Stimulated activated CD8-positive, alpha-beta memory T cell treated with anti-CD3 and anti-CD28 coated beads, Interleukin-15, amount 100 ng/mL, for 4 hours (primary cell): Measurements from ENCODE around the gene BAZ1A.
A peak's percentile ranks its signal among the peaks of the same experiment; 100 is the strongest.

Experiments
- DNase-seq, 2 donors: peaks; one replicate each; pipeline ENCODE4 v3.0.0-alpha.2; 2020; ENCODE audit warnings: low read depth in 2 of 2

Gene BAZ1A

DNA sequence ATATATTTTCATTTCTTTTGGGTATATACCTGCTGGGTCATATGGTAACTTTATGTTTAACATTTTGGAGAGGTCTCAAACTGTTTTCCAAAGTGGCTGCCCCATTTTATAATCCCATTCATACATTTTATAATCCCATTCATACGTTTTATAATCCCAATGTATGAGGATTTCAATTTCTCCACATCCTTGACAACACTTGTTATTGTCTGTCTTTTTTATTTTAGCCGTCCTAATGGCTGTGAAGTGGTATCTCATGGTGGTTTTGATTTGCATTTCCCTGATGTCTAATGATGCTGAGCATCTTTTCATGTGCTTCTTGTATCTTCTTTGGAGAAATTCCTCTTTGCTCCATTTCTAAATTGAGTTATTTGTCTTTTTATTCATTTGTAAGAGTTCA lies 154.0 kb downstream of the BAZ1A start:
- no peak for DNase-seq

DNA sequence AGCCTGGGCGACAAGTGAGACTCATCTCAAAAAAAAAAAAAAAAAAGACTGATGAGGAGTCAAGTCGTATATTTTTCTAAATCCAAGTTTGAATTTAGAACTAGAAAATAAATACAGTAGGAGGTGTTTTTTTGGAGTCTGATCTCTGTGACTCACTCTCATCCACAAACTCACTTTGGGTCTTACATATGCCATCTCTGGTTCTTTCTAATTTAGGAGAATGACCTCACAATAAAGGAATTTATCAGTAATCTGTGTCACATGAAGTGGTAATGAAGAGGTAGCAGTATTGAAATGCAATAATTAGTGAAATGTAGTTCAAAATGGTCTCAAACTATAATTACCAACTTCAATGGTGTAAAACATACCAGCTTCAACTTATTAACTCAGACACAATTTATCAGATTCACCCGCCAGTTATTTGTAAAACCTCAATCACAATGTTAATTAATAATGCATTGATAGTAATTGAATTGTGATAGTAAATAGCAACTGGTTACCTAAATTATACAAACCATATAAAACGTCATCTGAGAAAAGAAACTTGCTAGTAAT lies 156.3 kb downstream of the BAZ1A start:
- no peak for DNase-seq

DNA sequence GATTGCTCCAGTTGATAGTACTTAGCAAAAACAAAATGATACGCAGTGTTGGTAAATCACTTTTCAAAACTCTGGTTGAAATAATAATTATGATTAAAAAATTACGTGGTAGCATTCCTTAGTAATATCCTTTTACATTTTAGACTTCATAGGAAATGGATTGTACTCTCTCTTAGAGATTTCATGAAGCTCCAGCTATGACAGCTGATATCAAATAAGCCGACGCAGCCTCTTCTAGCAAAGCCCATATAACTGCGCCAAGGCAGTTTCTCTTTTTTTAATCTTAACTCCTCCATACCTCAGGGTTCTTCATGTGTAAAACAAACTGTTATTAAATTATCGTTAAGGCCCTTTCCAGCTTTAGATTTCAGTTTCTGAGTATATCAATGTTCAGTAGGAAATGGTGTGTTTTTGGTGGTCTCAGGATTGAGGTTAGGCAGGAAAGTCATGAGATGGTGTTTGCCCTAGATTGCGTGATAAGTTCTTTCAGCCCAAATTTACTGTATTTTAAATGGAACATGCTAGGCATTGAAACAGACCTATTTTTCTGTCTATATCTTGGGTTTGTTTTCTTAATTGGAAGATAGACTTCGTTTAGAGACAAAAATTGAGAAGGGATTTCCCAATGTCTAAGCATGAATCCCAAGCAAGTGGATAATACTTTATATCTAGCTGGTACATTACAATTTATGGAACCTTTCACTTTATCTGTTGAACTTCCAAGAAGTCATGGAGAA lies 159.9 kb downstream of the BAZ1A start:
- DNase-seq: no peak

DNA sequence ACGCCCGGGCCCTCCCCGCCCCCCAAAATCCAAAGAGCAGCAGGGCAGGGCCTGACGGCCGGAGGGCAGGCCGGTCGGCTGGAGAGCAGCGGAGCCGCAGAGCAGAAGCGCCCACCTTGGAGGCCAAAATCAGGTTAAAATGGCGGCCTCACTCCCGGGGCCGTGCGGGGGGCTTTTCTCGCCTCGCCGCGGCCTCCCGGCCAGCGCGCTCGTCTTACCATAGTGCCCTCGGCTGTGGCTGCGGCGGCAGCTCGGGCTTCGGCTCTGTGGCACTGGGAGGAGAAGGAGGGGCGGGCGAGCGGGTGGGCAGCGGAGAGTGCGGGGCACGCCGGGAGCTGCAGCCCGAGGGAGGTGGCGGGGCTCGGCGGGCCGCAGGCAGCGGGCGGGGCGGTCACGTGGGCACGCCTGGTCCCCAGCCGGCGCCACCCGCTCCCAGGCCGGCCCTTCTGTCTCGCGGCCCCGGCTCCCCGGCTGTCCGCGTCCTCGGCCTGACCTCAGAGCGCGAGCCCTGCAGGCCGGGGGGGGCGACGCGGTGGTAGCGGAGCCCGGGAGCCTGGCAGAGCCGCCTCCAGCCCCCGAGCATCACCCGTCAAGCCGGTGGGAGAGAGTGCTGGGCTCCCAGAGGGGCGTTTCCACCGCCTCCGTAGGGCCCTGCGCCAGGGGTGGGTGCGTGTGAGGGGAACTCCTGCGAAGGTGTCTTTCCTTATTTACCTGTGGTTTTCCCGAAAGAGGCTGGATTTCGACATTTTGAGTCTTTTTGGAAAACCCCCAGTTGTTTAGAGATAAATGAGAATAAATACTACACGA lies 160.6 kb downstream of the BAZ1A start, which contains the start of gene CFL2:
TSS of gene CFL2 (minus strand) at position 274 of the 807 bp plus-strand sequence. CDS start at position 221, 53 bp downstream.
- DNase-seq: peak; percentile 42 to 61

DNA sequence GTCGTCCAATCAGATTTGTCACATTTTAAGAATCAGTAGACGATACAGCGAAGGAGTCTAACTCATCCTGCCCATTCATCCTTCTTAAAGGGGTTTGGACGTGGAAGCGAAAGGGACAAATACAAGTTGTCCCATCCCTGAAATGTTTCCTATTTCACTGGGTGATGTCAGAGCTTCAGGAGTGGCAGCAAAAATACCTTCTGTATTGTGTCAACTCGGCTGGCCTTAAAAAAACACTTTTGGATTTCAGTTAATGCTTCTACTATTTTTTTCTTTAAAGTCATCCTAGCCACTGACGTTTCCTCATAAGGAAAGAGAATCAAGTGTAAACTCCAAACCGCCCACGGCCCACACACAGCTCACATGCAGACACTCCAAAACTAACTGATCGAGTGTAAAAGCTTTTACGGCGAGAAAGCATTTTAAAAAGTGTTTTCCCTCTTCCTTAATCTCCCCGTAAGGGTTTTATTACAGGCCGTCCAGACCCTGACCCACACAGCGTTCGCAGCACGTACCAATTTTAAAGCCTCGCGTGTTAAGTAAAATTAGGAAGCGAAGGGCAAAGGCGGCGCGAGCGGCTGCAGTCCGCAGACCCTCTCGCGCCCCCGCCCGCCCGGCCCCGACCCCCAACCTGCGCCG lies 161.4 kb downstream of the BAZ1A start:
- DNase-seq: no peak

DNA sequence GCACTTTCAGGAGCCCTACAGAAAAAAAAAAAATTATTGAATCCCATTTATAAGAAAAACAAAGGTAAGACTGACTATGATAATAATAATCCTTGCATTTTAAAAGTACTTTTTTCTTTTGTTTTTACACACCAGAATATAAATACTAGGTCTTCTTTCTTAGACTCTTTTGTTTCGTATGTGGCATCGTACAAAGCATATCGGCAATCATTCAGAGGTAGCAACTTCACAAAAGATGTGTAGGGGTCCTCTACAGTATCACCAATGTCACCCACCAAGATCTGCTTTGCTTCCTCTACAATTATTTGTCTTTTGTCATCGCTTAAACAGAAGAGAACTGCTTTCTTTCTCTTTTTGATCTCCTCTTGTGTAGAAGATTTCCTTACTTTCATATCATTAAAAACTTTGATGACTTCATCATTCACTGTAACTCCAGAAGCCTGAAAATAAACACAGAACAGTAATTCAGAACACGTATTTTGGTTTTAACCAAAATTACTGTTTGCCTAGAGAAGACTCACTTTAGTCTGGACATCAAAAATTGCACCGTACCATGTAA lies 162.0 kb downstream of the BAZ1A start:
- DNase-seq: no peak

DNA sequence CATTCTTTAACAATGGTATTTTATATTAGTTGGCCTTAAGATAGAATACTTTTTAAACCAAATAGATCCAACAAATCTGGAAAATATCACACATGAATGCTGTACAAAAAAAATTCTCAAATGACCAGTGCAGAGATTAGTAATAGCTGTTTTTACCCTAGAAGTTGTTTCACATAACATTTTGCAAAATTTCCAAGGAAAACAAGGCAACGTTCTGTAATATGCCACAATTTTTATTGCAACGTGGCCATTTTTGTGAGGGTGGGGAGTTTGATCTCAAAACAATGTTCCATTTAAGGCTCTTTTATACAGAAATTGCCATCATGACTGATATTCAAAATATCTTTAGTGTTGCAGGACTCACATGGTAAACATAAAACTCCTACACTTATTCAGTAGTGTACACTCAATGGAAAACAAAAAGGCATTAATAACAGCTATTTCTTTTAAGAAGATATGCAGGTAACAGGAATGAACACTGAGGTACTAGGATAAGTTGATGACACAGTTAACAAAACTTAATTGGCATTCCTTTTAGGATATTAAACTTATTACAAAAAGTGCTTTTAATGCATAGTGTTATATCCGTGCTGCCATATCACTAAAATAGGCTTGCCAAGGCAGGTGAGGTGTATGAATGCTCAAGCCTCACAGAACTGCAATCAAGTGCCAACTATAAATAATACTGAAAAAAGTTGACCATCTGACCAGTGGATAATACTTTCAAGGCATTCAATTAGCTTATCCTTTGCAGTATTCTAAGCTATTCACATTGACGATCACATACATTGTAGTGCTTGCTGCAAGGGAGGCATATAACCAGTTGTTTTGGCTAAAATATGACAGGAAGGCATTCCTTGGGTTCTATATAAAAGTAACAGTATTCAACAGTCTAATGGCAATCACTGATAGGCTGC lies 163.1 kb downstream of the BAZ1A start:
- no peak for DNase-seq

DNA sequence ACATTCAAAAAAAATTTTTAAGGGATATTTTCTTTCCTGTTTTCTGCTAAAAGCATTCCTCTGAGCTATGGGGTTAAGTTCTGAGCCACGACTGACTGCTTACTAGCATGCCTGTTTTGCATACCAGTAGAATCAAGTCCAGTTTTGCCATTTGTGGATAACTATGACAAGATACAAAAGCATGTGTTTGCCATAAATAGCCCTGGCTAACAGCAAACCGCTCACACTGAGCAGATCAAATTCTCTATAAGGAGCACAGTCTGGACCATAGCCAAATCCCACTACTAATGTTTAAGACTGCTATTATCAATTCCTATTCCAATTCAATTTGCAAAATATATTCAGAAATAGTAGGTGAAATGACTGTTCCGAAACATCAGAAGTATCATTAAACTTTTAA lies 164.0 kb downstream of the BAZ1A start:
- DNase-seq: no peak

DNA sequence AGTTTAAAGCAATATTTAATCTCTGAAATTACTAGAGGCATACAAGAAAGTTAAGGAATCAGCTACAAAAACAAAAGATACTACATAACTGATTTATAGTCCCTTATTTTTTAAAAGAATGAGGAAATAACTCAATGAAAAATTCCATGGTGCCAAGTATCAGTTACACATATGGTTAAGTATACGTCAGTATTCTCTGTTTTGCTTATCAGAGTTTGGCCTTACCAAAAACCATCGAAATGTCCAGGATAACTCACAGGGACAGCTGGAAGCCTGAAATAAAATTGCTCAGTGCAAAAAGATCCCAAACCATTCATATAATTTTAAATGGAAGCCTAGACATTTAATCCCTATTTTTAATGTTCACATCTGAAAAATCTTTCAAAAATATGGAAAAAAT lies 164.4 kb downstream of the BAZ1A start:
- no peak for DNase-seq

DNA sequence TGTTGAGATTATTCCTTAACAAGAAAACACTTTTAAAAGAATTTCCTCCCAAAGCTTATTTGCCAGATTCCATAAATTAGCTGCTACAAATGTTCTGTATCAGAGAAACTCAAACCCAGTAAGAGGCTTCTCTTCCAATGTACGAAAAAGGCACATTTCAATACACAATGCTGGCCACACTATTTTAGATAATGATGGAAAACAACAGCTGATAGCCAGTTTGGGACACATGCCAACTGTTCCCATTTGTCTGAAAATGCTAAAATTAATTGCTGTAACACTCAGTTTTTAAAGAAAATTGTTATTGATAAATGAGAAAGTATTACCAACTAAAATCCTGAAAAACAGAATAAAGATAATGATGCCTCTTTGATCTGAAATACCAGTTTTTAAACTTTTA lies 165.2 kb downstream of the BAZ1A start:
- no peak for DNase-seq

DNA sequence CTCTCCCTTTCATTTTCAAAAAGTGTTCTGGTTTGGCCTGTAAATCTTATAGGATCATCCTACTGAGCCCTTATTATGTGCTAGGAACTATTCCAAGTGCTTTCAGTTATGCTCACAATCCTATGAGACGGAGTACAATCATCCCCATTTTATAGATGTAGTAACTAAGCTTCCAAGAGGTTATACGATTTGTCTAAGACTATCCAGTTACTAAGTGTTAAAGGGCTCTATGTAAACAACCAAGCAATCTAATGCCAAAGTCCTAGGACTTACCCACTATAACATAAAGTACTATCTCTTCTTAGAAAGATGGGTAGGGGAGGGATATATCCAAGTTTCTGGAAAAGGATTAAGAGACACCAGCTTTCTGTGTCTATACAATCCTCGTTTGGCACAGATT lies 167.4 kb downstream of the BAZ1A start:
- no peak for DNase-seq
